ENCODE data around the gene ITPR3.
A peak's percentile ranks its signal among the peaks of the same experiment; 100 is the strongest.

The ITPR3 gene

GRCh38 chr6:33705268-33705885 lies 84.3 kb downstream of the ITPR3 start:
- DNase-seq: no peak

GRCh38 chr6:33705955-33706725 lies 85.0 kb downstream of the ITPR3 start:
- DNase-seq: no peak

DNA sequence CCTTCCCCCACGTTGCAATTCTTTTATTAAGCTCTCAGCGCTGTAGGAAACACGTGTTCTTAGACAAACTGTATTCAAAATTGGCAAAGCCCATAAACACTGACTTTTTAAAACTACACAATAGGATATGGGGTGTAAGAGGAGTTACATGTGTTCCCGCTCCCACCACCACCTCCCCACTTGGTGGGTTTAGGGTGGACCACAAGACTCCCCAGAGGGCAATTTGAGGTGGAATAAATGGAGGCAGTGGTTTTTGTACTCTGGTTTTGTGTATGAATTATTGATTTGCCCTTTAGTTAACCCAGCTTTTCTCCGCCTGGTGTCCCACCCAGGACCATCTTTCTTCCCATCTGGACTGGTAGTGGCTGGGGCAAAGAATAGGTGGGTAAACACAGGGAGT lies 86.6 kb downstream of the ITPR3 start:
- DNase-seq: no peak

- DNase-seq: no peak
These were observed 87.5 kb downstream of the ITPR3 start for GRCh38 chr6:33708516-33709204.

- DNase-seq: no peak
These were observed 88.6 kb downstream of the ITPR3 start for GRCh38 chr6:33709605-33710295.

- peak; percentile 90 for DNase-seq
These were observed 89.4 kb downstream of the ITPR3 start for GRCh38 chr6:33710296-33711121.

- DNase-seq: peak; percentile 98
These were observed 90.3 kb downstream of the ITPR3 start, which contains the start of gene UQCC2 for GRCh38 chr6:33711140-33712129. Gene UQCC2, minus strand, starts transcription at chr6:33711700. Its CDS starts 14 bp downstream, at chr6:33711686.

DNA sequence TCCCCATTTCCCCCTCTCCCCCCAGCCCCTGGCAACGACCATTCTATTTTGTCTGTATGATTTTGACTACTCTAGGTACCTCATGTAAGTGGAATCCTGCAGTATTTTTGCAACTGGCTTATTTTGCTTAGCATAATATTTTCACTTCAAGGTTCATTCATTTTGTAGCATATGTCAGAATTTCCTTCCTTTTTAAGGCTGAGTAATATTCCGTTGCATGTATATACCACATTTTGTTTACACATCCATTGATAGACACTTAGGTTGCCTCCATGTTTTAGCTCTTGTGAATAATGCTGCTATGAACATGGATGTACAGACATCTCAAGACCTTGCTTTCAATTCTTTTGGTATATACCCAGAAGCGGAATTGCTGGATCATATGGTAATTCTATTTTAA lies 91.8 kb downstream of the ITPR3 start:
- DNase-seq: no peak

GRCh38 chr6:33713786-33714185 lies 92.7 kb downstream of the ITPR3 start:
- no peak for DNase-seq

GRCh38 chr6:33714385-33715040 lies 93.4 kb downstream of the ITPR3 start:
- DNase-seq: peak; percentile 25

DNA sequence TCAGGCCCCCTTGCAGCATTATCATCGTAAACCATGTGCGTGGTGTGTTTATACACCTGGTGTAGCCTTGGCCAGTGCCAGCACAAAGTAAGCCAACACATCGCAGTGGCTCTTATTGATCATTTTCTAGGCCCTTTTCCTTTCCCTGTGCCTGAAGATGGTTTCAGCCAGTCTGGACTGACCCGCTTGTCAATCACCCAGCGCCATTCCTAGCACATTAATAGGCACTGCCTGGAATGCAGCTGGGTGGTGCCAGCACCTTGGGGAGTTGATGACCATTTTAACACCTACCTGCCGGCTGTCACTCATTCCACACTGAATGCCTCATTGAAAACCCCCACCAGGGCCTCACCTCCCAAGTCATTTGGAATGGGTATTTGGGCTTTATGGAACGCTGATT lies 95.3 kb downstream of the ITPR3 start:
- DNase-seq: peak; percentile 98

DNA sequence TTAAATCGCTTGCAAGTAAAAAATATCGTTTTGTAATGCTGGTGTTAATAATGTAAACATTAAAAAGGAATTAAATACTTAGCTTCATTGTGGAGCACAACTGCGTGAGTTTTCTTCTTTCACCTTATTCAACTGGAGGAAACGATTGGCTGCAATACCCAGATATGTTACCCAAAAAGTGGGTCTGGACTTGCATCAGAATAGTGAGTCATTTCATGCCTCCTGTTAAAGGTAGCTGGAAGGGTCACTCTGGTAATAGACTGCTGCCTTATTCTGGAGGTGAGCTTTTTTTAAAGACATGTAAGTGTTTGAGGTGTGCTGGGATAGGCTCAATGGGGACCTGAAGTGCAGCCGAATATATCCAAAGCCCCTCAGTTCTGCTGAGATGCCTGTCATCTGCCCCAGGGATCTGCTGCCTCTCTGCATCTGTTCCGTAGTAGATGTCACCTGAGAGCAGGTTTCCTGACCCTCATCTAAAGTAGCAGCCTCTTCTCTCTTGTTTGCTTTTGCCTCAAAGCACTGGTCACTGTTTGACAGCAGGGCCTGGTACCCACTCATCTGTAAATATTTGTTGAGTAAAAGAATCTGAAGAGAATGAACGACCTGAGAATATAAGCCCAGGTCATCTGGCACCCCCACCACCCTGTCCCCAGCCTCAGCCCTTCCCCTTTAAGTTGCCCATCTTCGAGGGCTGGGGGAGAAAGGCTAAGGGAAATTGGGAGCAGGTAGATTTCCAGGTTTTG lies 95.9 kb downstream of the ITPR3 start:
- peak; percentile 95 for DNase-seq

DNA sequence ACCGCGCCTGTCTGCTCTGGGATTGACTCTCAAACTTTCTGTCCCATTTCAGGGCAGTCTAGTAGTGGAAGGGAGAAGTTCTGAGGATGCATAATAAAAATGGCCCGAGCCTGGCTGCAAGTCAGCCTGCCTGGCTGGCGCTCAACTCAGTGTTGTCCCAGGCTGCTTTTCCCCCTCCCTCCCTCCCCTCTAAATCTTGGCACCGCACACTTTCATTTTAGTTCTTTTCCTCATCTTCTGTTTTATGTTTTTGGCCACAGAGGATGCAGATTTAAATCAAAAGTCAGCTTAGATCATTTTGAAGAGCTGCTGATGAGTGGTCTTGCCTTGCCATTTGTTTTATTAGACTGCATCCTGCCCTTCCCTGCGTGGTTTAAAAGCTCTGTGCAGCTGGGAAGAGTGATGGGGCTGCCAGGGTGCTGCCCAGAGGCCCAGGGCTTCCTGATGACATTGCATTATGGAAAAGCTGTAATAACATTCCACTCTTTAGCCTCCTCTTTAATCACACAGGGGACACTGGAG lies 96.9 kb downstream of the ITPR3 start:
- peak; percentile 54 for DNase-seq

DNA sequence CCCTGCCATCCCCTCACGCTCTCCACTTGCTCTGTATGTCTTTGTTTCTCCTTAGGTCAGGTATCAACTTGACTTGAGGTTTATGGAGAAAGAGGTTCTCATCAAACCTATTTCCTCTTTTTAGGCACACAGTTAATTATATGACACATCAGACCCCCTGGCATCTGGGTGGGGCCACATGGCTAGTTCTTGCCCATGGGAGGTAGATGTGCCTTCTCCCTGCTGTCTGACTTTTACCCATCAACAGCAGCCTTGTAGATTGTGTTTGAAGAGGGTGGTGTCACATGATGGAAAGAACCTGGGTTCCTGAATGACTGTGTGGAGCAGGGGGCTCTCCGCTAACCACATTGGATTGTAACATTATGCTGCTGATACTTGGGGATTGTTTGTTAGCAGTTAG lies 97.6 kb downstream of the ITPR3 start:
- DNase-seq: peak; percentile 53

GRCh38 chr6:33719326-33719987 lies 98.3 kb downstream of the ITPR3 start:
- DNase-seq: peak; percentile 97

GRCh38 chr6:33720998-33721397 lies 99.9 kb downstream of the ITPR3 start:
- DNase-seq: peak; percentile 87

GRCh38 chr6:33721508-33721907 lies 100.4 kb downstream of the ITPR3 start:
- peak; percentile 45 for DNase-seq

DNA sequence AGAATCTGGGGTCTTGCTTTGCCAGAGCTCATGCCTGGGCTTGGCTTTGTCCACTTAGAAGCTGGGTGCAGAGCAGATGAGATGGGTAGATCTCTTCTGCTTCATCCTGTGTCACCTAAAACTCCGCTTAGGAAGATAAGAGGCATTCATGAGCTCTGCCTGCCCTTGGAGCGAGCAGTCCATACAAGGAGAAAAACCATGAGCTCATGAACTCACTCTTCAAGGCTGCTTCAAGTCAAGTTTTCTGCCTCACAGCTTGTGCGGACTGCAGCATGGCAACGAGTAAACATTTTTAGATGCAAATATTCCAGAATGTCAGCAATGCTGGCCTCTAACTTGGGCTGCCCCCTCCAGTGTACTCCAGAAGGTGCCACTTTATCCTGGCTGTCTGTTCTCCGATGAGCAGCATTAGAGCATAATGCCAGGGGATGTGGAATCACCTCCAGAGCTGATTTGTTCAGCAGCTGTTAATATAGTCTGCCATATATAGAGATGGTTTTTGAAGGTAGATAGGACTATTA lies 101.0 kb downstream of the ITPR3 start:
- DNase-seq: peak; percentile 58

Data from DMS53 (cell line).